GM19468 (cell line): ENCODE data around the gene CAPZB.

ENCODE experiments used
- ATAC-seq: cut with Tn5 transposase; IDR thresholded peaks from one replicate; pipeline ENCODE4 v1.9.1; 2021; ENCODE audit warnings: mild to moderate bottlenecking, moderate library complexity, moderate number of reproducible peaks; ENCODE audit not compliant: unreplicated experiment; ENCODE audit errors: extremely low read depth

CAPZB gene

DNA sequence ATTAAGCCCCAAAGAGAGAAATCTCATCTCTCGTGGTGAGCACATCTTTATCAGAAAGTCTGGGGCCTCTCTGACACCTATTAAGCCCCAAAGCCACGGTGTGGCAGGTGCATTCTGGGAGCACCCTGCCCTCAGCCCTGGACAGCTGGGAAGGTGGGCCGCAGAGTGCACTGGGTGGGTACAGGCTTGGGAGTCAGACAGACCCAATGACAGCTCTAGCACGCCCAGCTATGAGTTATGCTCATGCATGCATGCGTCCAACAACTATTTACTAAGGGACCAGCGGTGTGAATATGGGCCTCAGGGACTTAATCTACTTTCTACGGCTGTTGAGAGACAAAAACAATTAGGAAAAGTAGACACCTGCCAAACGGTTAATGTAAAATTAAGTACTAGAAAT is 126.6 kb downstream of the CAPZB start:
- no peak for ATAC-seq

DNA sequence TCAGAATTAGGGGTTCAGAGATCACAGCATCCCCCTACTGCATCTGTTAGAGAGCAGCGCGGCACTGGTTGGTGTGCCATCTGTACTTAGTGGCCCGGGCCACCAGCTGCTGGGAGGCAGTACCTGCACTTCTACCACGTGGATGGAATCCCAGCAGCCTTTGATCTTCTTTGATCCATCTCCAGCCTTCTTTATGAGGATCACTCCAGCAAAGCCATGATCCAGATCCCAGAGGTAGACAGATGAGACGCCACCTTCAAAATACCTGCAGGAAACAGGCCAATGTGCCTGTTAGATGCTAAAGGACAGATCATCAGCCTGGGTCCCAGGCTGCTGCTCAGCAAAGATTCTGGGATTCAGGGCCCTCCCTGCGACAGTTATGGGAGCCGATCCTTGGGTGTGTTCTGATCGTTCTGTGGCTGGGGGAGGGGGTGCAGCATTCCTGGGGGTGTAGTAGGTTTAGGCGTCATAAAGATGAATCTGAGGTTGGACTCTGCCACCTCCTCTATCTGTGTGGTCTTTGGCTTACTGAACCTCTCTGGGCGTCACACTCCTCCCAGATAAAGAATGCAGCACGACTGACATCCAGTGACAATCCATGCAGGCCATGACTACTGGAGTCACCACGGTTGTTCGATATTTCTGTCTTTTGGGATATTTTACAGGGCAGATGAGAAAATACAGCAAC is 127.9 kb downstream of the CAPZB start:
- ATAC-seq, result no peak

DNA sequence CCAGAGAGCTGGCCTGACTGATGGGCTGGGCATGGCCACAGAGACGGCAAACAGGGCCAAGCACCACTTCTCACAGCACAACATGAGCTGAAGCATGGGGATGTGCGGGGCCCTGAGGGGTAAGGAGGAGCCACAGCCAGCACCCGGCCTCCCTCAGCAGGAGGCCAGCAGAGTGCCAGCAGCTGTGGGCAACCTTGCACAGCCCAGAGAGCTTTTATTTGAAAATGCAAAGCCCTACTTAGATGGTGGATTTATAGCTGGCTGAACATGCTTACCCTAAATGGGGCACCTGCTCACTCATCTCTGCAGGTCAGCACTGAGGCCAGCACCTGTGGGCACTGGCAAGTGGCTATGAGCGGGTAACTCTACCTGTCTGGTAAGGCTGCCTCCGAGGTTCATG is 129.1 kb downstream of the CAPZB start:
- no peak for ATAC-seq

DNA sequence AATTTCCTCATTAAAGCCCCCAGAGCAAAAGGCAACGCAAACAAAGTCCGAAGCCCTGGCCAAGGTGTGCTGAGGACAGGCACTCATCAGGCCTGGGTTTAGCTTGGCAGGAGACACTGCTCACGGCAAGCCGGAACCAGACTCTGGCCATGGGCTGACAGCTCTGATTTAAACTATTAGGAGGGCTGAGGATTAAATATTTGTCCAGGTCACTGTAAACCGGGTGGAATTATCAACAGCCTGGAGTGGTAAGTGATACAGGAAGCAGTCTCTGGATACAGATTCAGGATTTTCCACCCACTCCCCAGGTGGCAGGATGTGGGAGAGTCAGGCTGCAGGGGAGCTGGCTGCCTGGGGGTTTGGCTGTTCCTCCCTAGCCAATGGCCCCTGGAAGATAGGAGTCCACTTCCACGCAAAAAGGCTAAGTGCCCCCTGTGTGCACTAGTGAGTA is 130.8 kb downstream of the CAPZB start:
- ATAC-seq, result no peak

DNA sequence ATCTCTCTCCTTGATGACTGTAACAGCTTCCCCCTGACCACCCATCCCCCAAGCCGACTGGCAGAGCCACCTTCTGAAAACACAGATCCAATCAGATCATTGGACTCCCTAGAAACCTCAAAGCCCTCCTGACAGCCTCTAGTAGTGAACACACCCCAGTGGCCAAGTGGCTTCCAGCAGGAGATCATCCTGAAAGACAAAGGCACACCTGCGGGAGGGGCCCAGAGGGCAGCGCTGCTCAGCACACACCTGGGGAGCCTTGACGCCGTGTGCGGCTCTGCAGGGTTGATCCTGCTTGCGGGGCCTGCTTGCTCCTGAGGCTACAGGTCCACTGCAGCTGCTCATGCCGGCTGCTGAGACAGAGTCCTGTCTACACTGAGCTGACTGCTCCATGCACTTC is 131.7 kb downstream of the CAPZB start:
- ATAC-seq, result no peak

DNA sequence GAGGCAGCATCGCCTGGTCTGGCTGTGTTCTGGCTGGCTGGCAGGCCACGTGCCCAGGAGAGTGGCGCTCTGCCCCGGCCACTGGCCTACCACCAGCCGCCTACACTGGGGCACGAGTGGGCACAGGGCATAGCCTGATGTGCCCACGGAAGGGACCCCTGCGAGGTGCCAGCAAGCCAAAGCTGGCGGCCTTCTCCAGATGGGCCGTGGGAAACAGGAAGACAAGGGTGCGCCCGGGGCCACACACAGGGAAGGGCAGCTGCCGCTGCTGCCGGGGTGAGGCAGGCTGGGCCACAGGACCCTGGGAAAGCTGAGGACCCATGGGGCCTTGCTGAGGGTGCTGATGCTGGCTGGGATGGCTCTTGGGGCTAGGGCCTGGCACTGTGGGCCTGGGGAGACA is 132.5 kb downstream of the CAPZB start:
- no peak for ATAC-seq

DNA sequence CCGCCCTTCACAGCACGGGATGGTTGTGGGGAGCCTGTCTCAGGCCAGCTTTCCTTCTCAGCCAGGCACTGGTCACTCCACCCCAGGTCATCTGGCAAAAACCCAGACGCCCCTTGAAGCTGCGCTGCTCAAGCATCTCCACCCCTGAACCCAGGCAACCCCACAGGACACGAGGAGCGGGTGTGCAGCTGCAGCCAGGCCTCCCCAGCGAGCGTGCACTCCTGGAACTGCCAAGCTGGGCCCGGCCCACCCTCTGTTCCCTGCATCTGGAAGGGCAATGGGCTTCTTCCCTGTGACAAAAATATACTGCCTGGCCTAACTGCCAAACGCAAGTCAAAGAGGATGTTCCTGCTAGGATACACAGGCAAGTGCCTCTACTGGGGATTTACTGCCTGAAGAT is 133.5 kb downstream of the CAPZB start:
- no peak for ATAC-seq

DNA sequence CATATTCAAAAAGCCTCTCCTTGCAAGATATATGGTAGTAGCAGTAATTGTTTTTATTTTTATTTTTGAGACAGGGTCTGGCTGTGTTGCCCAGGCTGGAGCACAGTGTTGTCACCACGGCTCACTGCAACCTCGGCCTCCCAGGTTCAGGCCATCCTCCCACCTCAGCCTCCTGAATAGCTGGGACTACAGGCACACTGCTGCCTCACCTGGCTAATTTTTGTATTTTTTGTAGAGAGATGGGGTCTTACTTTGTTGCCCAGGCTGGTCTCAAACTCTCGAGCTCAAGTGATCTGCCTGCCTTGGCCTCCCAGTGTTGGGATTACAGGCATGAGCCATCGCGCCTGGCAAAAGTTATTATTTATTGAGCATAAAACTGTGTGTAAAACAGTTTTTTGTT is 134.8 kb downstream of the CAPZB start:
- ATAC-seq, result no peak

DNA sequence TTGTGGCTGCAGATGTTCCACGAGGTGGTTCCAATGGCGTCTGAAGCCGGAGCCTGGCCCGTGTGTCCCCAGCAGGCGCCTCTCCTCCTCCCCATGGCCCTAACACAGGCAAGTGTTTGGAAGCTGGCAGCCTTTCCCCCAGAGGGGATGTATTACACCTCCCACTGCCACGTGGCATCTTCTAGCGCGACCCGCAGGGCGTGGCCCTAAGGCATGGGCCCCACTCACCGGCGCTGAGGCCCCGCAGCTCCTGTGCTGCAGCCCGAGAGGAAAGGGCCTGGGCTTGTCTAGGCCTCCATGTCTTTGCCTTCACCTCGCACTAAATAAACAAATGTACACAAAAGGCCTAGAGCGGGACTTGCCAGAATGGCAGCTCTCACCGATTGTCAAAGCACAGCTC is 135.3 kb downstream of the CAPZB start:
- no peak for ATAC-seq

DNA sequence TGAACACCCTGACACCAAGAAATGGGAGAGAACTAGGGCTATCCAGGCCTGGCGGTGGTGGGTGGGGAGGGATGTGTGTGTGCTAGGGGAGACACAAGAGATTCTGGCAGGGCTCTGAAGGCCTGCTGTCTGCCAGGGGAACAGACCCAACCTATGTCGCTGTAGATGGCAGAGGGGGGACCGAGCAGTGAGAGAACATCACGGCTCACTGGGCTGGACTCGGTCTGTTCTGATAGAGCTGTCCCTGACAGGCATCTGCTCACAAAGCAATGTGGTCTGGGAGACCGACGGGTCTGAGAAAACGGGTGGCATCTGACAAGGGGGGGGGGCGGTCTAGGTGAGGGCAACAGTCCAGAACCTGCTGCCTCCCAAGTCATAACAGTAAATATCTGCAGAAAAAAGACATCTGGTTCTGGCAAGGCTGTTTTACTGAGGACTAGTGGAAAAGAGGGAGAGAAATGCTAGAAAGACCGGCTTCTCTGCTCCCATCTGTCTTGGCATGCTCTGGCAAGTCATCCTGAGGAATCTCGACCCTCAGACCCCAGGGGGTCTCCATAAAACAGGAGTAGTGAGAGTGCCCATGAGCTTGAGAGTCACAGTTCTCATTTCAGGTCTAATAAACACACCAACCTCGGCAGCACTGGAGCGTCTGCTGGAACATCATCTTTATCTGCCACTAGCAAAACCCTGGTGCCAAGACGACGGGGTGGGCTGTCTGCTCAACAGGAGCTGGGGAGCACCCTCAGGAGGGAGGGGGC is 136.7 kb downstream of the CAPZB start:
- ATAC-seq, result no peak

DNA sequence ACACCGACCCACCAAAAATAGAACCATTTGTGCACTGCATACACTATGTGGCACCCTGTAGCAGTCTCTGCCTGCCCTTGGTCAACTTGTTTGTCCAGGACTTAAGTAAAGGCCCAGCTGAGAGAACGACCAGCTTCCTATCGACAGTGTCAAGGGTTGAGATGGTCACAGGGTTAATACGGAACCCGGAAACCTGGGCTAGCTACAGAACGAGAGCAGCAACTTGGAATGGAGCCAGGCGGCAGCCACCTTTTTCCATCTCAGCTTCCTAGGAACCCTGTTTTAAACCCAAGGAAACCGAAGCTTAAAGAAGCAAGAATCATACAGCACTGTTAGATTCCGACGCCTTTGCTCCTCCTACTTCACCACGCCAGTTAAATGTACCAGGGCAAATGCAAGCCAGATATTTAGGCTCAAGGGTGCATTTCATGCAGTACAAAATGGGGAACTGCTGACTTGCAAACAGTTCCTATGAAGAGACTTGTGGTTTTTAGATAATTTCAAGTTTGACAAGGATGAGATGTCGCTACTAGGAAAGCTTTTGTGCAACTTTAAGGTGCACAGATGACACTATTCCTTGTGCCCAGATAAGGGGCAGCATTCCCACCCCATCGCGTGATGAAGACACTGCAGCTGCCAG is 137.7 kb downstream of the CAPZB start:
- ATAC-seq, result no peak

DNA sequence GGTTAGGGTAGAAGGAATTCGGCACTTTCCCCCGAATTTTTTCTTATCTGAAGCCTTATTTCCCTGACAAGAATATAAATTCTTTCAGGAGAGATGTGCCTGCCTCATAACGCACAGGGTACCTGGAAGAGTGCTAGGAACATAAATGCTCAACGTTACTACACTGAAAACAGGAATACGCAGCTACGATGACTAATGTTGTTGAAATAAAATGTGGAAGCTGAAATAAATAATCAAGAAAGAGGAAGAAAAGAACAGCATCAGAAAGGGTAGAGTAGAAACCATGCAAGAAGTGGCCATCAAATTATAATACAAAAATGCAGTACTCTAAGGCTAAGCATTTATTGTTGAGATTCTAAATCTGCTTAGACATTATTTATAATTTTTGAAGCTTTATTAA is 139.3 kb downstream of the CAPZB start:
- ATAC-seq, result no peak

DNA sequence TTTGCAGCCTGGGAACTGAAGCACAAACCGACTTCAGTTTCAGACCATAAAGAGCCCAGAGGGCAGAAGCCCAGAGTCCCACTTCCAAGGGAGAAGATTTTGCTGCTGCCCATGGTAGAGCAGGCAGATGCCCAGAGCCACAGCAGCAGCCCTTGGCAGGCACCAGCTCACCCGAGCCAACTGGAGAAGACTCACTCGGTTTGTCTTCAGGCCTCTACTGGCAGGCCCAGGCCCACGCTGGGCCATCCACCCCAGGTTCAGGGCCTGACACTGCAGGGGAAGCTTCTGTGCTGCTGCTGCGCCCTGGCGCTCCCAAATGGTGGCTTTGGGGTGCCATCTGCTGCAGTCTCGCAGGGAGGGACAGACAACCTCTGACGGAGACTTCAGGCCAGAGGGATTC is 139.9 kb downstream of the CAPZB start:
- ATAC-seq, result no peak

DNA sequence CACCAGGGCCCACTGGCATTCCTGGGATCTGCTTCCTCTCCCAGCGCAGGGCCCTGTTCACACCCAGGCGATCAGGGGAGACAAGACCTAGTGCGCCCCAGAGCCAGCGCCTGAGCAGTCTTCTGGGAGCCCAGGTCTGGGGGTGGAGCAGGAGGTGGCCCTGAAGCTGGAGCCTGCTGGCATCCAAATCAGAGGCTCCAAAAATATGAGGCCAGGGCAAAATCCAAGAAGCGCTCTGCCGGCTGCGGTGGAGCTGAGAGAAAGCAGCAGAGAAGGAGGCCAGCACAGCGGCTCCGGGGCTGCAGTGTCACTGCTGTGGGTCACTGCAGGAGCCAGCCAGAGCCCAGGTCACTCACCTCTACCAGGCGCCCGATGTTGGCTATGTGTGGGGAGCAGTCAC is 140.5 kb downstream of the CAPZB start:
- ATAC-seq, result no peak

DNA sequence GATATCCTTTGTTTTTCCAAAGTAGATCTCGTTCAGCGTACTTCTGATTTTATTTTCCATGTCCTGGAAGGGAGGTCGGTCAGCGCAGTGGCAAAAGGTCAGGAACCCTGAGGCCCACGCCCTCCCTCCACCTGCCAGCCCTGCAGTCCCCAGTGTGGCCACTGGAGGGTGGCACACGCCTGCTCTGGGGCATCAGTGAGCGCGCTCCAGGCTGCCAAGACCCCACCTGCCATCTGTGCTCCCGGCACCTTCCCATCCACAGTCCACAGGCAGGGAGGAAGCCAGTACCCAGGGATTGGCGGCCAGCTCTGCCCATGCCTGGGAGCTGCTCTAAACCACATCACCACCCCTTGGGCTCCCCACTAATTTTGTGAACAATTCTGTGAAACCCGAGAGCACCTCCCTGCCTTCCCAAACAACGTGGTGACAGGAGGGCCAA is 140.9 kb downstream of the CAPZB start:
- ATAC-seq, result no peak

DNA sequence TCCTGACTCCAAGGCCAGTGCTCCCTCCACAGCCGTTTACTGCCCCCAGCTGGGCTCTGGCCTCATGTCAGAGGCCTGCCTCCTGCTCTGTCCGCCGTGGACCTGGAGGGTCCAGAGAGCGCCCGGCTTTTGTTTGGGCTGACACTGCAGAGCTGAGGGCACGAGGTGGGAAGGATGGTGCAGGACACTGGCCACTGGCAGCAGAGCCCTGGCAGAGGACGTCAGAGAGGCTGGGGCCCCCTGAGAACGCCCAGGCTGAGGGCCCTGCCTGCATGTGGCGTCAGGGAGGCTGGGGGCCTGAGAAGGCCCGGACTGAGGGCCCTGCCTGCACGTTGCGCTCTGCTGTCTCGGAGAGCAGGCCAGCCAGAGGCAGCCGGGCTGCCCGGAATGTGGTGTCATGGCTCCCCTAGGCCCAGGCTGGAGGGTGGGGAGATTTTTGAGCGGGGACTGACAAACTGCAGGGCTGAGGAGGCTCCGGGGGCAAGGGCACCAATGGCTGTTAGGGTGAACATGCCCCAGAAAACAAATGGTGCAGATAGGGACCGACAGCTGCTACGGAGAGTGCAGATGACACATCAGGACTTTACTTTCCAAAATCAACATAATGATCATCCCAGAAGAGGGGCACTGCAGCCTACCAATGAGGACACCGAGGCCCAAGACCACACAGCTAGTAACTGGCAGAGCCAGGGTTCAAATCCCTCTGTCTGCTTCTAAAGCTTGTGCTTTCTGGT is 141.6 kb downstream of the CAPZB start:
- no peak for ATAC-seq

DNA sequence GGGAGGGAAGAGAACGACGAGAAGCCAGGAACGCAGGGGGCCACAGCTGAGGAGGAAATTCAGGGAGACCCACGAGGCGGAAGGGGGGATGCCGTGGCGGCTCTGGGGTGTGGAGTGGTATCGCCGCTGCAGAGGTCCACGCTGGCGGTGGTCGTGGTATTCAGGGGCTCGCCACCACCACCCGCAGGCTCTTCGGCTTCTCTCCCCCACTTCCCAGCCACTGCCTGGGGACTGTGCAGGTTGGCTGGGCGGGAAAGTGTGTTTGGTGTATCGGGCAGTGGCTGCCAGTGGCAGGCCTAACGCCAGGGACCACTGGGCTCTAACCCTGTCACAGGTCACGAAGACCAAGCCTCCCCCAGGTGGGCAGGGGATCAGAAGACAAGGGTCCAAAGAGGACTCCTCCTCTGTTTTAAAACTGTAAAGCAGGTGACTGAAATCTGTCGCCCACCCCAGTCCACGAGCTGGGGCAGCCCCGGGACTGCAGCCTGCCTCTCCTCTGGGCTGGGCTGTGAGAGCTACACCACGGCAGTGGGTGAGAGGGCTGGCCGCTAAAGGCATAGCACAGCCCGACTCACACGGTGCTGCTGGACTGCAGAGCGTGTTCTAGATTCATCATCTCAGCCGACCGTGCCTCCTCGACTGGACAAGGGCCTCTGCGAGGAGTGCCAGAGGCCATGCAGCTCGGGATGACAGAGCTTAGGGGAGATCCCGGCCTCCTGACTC is 142.3 kb downstream of the CAPZB start:
- ATAC-seq, result no peak

DNA sequence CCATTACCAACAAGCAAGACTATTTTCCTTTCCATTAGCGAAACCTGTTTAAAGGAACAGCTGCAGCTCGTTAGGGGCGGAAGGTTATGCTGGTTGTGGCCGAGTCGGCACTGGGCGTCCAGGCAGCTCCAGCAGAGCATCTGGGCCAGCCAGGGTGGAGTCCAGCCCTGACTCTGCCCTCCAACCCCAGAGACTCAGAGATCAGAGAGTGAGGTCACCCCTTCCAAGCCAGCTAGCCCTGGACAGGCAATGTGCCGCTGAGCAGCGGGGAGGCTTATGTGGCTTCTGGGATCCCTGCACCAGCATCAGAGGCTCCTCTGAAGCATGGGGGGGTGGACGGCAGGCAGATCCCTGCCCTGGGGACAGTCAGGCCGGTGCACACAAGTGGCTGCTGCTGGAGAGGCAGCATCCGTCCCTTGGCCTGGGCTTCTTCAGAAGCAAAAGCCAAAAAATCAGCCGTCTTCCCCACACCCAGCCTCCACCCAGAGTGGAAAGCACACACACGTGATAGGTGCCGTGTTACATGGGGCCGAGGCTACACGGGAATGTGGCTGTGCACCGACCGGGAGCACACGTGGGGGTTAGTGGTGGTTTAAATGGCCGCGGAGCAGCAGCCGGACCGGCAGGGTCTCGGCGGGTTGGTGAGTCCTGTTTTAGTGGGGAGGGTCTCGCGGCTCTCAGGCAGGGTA is 143.1 kb downstream of the CAPZB start:
- ATAC-seq, result no peak

DNA sequence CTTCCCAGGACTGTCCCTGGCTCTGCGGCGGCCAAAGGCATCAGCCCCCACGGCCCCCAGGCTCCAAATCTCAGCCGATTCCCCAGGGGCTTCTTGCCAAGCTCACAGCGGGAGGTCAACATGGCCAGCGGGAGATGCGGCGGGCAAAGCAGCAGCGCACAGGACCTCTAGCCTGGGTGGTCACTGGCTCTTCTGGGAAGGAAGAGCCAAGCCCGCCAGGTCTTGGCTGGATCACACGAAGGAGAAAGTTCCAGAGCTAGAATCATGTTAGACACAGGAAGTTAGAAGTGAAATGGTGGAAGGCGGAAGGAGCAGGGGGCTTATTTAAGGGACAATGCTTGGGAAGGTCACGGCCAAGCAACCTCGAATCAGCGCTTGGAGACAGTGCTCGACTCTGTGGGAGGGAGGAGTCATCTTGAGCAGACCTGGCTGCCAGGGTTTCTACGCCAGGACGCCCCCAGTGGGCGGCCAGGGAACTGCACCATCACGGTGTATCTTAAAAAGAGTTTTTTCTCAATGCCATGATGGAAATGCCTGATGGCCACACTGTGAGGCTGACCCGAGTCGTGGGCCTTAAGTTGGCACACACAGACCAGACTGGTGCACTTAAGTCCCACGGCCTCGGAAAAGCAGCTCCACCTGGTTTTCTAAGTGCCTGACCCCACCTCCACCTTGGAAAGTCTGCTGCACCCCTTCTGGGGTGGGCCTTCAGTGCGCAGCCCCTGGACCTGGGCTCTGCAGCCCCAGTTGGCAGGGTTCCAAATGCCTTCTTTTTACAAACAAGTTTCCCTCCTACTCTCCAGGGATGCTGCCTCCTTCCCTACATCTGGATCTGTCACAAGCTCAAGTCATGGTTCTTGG is 143.9 kb downstream of the CAPZB start:
- no peak for ATAC-seq
